Measurements from ENCODE around the gene VILL.
"Not testable (repeated sequence)": the region's sequence is repeated elsewhere in the genome, so short reads cannot be mapped to it uniquely, and the experiment has no call there.

VILL gene

GRCh38 chr3:37964146-37964545 is 26.4 kb upstream of the VILL start:
- no peak for DNase-seq

- peak; percentile 95 for DNase-seq
These were observed 25.9 kb upstream of the VILL start for GRCh38 chr3:37964716-37965115.

- DNase-seq, result peak; percentile 46
These were observed 23.2 kb upstream of the VILL start for GRCh38 chr3:37967260-37967881.

- no peak for DNase-seq
These were observed 22.4 kb upstream of the VILL start for GRCh38 chr3:37968199-37968598.

GRCh38 chr3:37968813-37969595 is 21.6 kb upstream of the VILL start:
- no peak for DNase-seq

- DNase-seq, result no peak
These were observed 20.9 kb upstream of the VILL start for GRCh38 chr3:37969596-37970100.

GRCh38 chr3:37970802-37971201 is 19.8 kb upstream of the VILL start:
- no peak for DNase-seq

GRCh38 chr3:37971467-37971866 is 19.1 kb upstream of the VILL start:
- DNase-seq, result no peak

GRCh38 chr3:37972056-37972455 is 18.5 kb upstream of the VILL start:
- not testable (repeated sequence) for DNase-seq

- no peak for DNase-seq
These were observed 17.1 kb upstream of the VILL start for GRCh38 chr3:37973246-37974054.

GRCh38 chr3:37974121-37975083 is 16.2 kb upstream of the VILL start:
- DNase-seq, result peak; percentile 34

GRCh38 chr3:37979541-37980461 is 10.8 kb upstream of the VILL start:
- no peak for DNase-seq

GRCh38 chr3:37980462-37981347 is 9.9 kb upstream of the VILL start:
- DNase-seq, result no peak

- no peak for DNase-seq
These were observed 9.3 kb upstream of the VILL start for GRCh38 chr3:37981348-37981664.

GRCh38 chr3:37982331-37982730 is 8.3 kb upstream of the VILL start:
- no peak for DNase-seq

GRCh38 chr3:37984051-37984450 is 6.5 kb upstream of the VILL start:
- no peak for DNase-seq

GRCh38 chr3:37984596-37984995 is 6.0 kb upstream of the VILL start:
- DNase-seq, result no peak

- no peak for DNase-seq
These were observed 4.8 kb upstream of the VILL start for GRCh38 chr3:37985637-37986320.

- DNase-seq, result no peak
These were observed 3.9 kb upstream of the VILL start for GRCh38 chr3:37986479-37987314.
